HCT116 (cell line): ENCODE results near the gene DOP1B. TPM values are rescaled to one million over a fixed set of nuclear protein-coding genes. Genes with fewer than 3 reads are reported as not detected.

ENCODE experiments used
- ATAC-seq: fragments of 200-7000 bp; cut with Tn5 transposase; 2 replicates; pipeline ENCODE4 v1.9.1; 2020; ENCODE audit warnings: mild to moderate bottlenecking, moderate library complexity
- BruUV-seq: library from RNA; stranded (reverse); fragments of 400-500 nt; replicated peaks from 2 replicates; lab custom pipeline; 2021; lab: Mats Ljungman, UMichigan
- CTCF ChIA-PET: fragments of 300-600 bp; sonication (Branson Sonifier 250); formaldehyde crosslinking; loops from one replicate; lab custom pipeline; 2021; ENCODE audit warnings: antibody characterized with exemption; lab: Charles Lee
- POLR2A ChIA-PET: fragments of 300-600, 350-600 bp; sonication (Branson Sonifier 250); formaldehyde crosslinking; loops from one replicate; lab custom pipeline; 2021; ENCODE audit warnings: antibody characterized with exemption; lab: Charles Lee
- RAD21 ChIA-PET, 2 experiments: fragments of 300-600 bp; sonication (Branson Sonifier 250); formaldehyde crosslinking; loops; one replicate each; lab custom pipeline; 2023; ENCODE audit warnings: low total read pairs in 2 of 2; ENCODE audit not compliant: uncharacterized antibody in 2 of 2, unreplicated experiment in 2 of 2, low non-redundant PET in 1 of 2; lab: Charles Lee
- DNase-seq: peaks from one replicate; pipeline ENCODE4 v3.0.0-alpha.2; 2010; ENCODE audit warnings: low read depth, low spot score
- H2AFZ ChIP-seq: fragments of 200-600 bp; shearing (Covaris generic), sonication (generic); 2 replicates; pipeline ENCODE4 v1.6.1; 2017; ENCODE audit warnings: low read depth, mixed run types, mixed read lengths, antibody characterized with exemption, low read length; ENCODE audit not compliant: poor library complexity, severe bottlenecking
- H3K27ac ChIP-seq: 2 replicates; pipeline ENCODE4 v1.5.1; 2012; ENCODE audit warnings: low read depth, low read length
- H3K27me3 ChIP-seq: fragments of 200-600 bp; sonication (generic); 2 replicates; pipeline ENCODE4 v1.6.1; 2016; ENCODE audit warnings: mixed run types, low read length, mixed read lengths; ENCODE audit not compliant: insufficient read depth
- H3K36me3 ChIP-seq, 2 experiments: fragments of 200-500 bp in 1 of 2; fragments of 200-600 bp in 1 of 2; sonication (Bioruptor generic) in 1 of 2; sonication (generic) in 1 of 2; 2 replicates each; pipeline versions ENCODE4 v1.5.1 to v1.6.1; 2014 to 2016; ENCODE audit warnings: low read length in 2 of 2, inconsistent platforms in 1 of 2, mixed read lengths in 1 of 2, mixed run types in 1 of 2; ENCODE audit not compliant: insufficient read depth in 2 of 2, control insufficient read depth in 1 of 2
- H3K4me1 ChIP-seq, 2 experiments: fragments of 200-600 bp in 1 of 2; sonication (generic) in 1 of 2; 2 replicates each; pipeline versions ENCODE4 v1.5.1 to v1.6.1; 2012 to 2017; ENCODE audit warnings: low read length in 2 of 2, inconsistent platforms in 1 of 2, mild to moderate bottlenecking in 1 of 2, mixed read lengths in 1 of 2, mixed run types in 1 of 2, moderate library complexity in 1 of 2; ENCODE audit not compliant: insufficient read depth in 2 of 2, control insufficient read depth in 1 of 2
- H3K4me2 ChIP-seq: fragments of 200-600 bp; sonication (generic); 2 replicates; pipeline ENCODE4 v1.6.1; 2017; ENCODE audit warnings: mixed run types, low read length, mixed read lengths
- H3K4me3 ChIP-seq, 2 experiments: fragments of 200-600 bp in 1 of 2; sonication (generic) in 1 of 2; replicated peaks in 1 of 2; 2 replicates each; pipeline ENCODE4 v1.5.1; 2011 to 2016; ENCODE audit warnings: low read length in 2 of 2, control low read depth in 1 of 2, low read depth in 1 of 2, mild to moderate bottlenecking in 1 of 2, mixed read lengths in 1 of 2, mixed run types in 1 of 2
- H3K79me2 ChIP-seq: fragments of 200-600 bp; sonication (generic); 2 replicates; pipeline ENCODE4 v1.6.1; 2017; ENCODE audit warnings: mild to moderate bottlenecking, mixed run types, low read length, moderate library complexity, mixed read lengths; ENCODE audit not compliant: insufficient read depth
- H3K9ac ChIP-seq: fragments of 200-600 bp; sonication (generic); 2 replicates; pipeline ENCODE4 v1.6.1; 2016; ENCODE audit warnings: low read length, mixed read lengths
- H3K9me2 ChIP-seq: fragments of 200-600 bp; sonication (generic), shearing (Covaris generic); 2 replicates; pipeline ENCODE4 v1.6.1; 2017; ENCODE audit warnings: mixed run types, mild to moderate bottlenecking, moderate library complexity; ENCODE audit not compliant: insufficient read depth
- H3K9me3 ChIP-seq, 2 experiments: fragments of 200-500 bp in 1 of 2; fragments of 200-600 bp in 1 of 2; sonication (Bioruptor generic) in 1 of 2; sonication (generic) in 1 of 2; 2 replicates each; pipeline ENCODE4 v1.6.1; 2014 to 2017; ENCODE audit warnings: low read length in 2 of 2, mixed read lengths in 2 of 2, inconsistent platforms in 1 of 2, low read depth in 1 of 2, mild to moderate bottlenecking in 1 of 2, mixed run types in 1 of 2, moderate library complexity in 1 of 2; ENCODE audit not compliant: control insufficient read depth in 1 of 2, insufficient read depth in 1 of 2
- H4K20me1 ChIP-seq: fragments of 200-600 bp; sonication (generic), shearing (Covaris generic); 2 replicates; pipeline ENCODE4 v1.6.1; 2017; ENCODE audit warnings: mixed run types, mild to moderate bottlenecking, moderate library complexity; ENCODE audit not compliant: insufficient read depth
- CBX3 ChIP-seq: IDR thresholded peaks from 2 replicates; pipeline ENCODE4 v1.6.1; 2012; ENCODE audit warnings: low read depth
- CEBPB ChIP-seq: IDR thresholded peaks from 2 replicates; pipeline ENCODE4 v1.6.1; 2012; ENCODE audit warnings: low read depth
- EZH2 ChIP-seq: fragments of 200-600 bp; sonication (generic); IDR thresholded peaks from 2 replicates; pipeline ENCODE4 v1.6.1; 2017; ENCODE audit warnings: antibody characterized with exemption, mixed run types
- FOSL1 ChIP-seq: IDR thresholded peaks from 2 replicates; pipeline ENCODE4 v1.6.1; 2012; ENCODE audit warnings: low read depth
- JUND ChIP-seq: IDR thresholded peaks from 2 replicates; pipeline ENCODE4 v1.6.1; 2012
- POLR2A ChIP-seq: IDR thresholded peaks from 2 replicates; pipeline ENCODE4 v1.7.0; 2011; ENCODE audit warnings: borderline replicate concordance; ENCODE audit not compliant: insufficient read depth, insufficient read length; ENCODE audit errors: extremely low read depth
- SIN3A ChIP-seq: IDR thresholded peaks from 2 replicates; pipeline ENCODE4 v1.6.1; 2012; ENCODE audit warnings: low read depth
- SP1 ChIP-seq: IDR thresholded peaks from 2 replicates; pipeline ENCODE4 v1.6.1; 2012; ENCODE audit warnings: low read depth
- TCF7L2 ChIP-seq: IDR thresholded peaks from 2 replicates; pipeline ENCODE4 v1.7.0; 2011; ENCODE audit warnings: borderline replicate concordance, inconsistent platforms; ENCODE audit not compliant: insufficient read depth, insufficient read length; ENCODE audit errors: extremely low read depth
- YY1 ChIP-seq: IDR thresholded peaks from 2 replicates; pipeline ENCODE4 v1.6.1; 2011; ENCODE audit warnings: low read length, low read depth, moderate library complexity, mild to moderate bottlenecking; ENCODE audit not compliant: insufficient replicate concordance; ENCODE audit errors: extremely low read depth
- ZFX ChIP-seq: fragments of 450-650 bp; IDR thresholded peaks from 2 replicates; pipeline ENCODE4 v1.6.1; 2017
- intact Hi-C: fragments of 100-400 bp; cut with micrococcal nuclease; formaldehyde crosslinking; loops from 2 replicates; pipeline ENCODE4 v1.10.0; 2022
- total RNA-seq: library from RNA; stranded (reverse); gene quantifications from one replicate; pipeline ENCODE4 v1.2.1, GENCODE V29; 2021; ENCODE audit not compliant: unreplicated experiment
- TF ChIP-seq, protein P1 (sequence below): IDR thresholded peaks from 2 replicates; pipeline ENCODE4 v1.6.1; 2011; ENCODE audit warnings: mild to moderate bottlenecking, low read length, moderate library complexity; ENCODE audit not compliant: insufficient replicate concordance; ENCODE audit errors: extremely low read depth
- TF ChIP-seq, protein P2 (sequence below), 3 experiments: fragments of 200-600 bp in 1 of 3; sonication (generic) in 1 of 3; IDR thresholded peaks in 2 of 3; conservative IDR thresholded peaks in 1 of 3; 2 replicates each; pipeline ENCODE4 v1.5.1; 2012 to 2017; ENCODE audit warnings: low read depth in 2 of 3, low read length in 2 of 3, antibody characterized with exemption in 1 of 3, borderline replicate concordance in 1 of 3, control low read depth in 1 of 3, mild to moderate bottlenecking in 1 of 3, mixed read lengths in 1 of 3, mixed run types in 1 of 3, moderate library complexity in 1 of 3; ENCODE audit not compliant: insufficient read depth in 1 of 3
- TF ChIP-seq, protein P3 (sequence below): IDR thresholded peaks from 2 replicates; pipeline ENCODE4 v1.6.1; 2012
- TF ChIP-seq, protein P4 (sequence below): IDR thresholded peaks from 2 replicates; pipeline ENCODE4 v1.6.1; 2012
- TF ChIP-seq, protein P5 (sequence below): IDR thresholded peaks from 2 replicates; pipeline ENCODE4 v1.6.1; 2012; ENCODE audit warnings: low read depth

DOP1B gene
- total RNA-seq, 1 experiment from 2014 or later, result 15.4 TPM

DNA sequence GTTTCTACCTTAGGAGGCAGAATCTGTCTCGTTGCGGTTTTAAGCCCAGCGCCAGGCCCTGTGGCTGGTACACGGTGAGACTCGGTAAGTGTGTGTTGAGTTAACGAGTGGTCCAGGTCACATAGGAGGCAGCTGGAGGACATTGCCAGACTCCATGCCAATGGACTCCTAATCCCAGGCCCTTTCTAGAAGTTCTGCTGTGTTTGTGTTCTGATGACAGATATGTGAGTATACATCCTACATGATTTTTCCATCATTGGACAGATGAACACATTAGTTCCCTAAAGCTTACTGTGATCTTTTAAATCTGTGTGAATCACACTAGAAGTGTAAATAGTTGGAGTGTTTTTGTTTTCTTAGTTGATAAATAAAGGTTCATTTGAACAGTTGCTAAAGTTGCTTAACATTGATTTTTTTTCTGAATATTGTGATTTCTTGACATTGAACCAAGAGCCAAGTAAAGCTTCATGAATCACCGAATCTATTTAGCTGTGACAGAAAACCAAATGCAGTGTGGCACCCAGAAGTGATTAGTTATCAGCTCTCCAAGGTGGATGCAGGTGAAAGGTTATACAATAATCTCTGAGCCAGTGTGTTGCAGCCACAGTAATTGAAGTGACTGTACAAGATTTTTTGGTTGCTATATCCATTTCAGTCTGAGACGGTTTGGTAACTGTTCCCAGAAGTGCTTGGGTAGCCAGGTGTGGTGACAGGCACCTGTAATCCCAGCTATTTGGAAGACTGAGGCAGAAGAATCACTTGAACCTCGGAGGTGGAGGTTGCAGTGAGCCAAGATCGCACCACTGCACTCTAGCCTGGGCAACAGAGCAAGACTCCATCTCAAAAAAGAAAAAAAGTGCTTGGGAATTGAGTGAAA, 46.3 kb downstream of the DOP1B start:
- Histone ChIP-seq H3K9ac (peak overlapping the region; percentile 0), H2AFZ (no peak overlapping the region), H3K27me3 (no peaks in the 10 kb centered on the region), H3K27ac (peak overlapping the region; percentile 51; the same call in 1 of the 2 replicates), H3K4me2 (peak overlapping the region; percentile 72), H3K4me3 (peak overlapping the region in 1 of 2 experiments; percentile 27; a peak in 1 of 4 replicates), H3K36me3 (no peaks in the 10 kb centered on the region), H3K79me2 (no peaks in the 10 kb centered on the region), H3K9me3 (no peaks in the 10 kb centered on the region), H3K4me1 (peaks cover 33 to 43% of the 10 kb centered on the region in 2 experiments), H3K9me2 (no peaks in the 10 kb centered on the region), H4K20me1 (no peaks in the 10 kb centered on the region)
- ChIA-PET RAD21 (interaction anchor here in 1 of 2 experiments (0.9 kb wide), 1 partner anchor 61 kb away, joined by 3 read pairs; no protein-coding TSS in a partner anchor), CTCF (interaction anchor here (1.1 to 1.2 kb wide), 2 partner anchors 15 to 50 kb away, joined by 3 to 4 read pairs; no protein-coding TSS in a partner anchor), POLR2A (interaction anchor here (0.8 to 1.6 kb wide), 2 partner anchors 9 to 47 kb away, joined by 3 to 7 read pairs; no protein-coding TSS in a partner anchor)
- BruUV-seq, result no TSS peak
- intact Hi-C loops, result no loop called here
- ATAC-seq (peak; percentile 53), DNase-seq (no peak)
- TF ChIP-seq, protein P1, sequence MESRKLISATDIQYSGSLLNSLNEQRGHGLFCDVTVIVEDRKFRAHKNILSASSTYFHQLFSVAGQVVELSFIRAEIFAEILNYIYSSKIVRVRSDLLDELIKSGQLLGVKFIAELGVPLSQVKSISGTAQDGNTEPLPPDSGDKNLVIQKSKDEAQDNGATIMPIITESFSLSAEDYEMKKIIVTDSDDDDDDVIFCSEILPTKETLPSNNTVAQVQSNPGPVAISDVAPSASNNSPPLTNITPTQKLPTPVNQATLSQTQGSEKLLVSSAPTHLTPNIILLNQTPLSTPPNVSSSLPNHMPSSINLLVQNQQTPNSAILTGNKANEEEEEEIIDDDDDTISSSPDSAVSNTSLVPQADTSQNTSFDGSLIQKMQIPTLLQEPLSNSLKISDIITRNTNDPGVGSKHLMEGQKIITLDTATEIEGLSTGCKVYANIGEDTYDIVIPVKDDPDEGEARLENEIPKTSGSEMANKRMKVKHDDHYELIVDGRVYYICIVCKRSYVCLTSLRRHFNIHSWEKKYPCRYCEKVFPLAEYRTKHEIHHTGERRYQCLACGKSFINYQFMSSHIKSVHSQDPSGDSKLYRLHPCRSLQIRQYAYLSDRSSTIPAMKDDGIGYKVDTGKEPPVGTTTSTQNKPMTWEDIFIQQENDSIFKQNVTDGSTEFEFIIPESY, result no peak
- TF ChIP-seq, protein P2, sequence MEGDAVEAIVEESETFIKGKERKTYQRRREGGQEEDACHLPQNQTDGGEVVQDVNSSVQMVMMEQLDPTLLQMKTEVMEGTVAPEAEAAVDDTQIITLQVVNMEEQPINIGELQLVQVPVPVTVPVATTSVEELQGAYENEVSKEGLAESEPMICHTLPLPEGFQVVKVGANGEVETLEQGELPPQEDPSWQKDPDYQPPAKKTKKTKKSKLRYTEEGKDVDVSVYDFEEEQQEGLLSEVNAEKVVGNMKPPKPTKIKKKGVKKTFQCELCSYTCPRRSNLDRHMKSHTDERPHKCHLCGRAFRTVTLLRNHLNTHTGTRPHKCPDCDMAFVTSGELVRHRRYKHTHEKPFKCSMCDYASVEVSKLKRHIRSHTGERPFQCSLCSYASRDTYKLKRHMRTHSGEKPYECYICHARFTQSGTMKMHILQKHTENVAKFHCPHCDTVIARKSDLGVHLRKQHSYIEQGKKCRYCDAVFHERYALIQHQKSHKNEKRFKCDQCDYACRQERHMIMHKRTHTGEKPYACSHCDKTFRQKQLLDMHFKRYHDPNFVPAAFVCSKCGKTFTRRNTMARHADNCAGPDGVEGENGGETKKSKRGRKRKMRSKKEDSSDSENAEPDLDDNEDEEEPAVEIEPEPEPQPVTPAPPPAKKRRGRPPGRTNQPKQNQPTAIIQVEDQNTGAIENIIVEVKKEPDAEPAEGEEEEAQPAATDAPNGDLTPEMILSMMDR (IDR thresholded peaks at IDR 0.05 in 2 of 3, conservative IDR thresholded peaks at IDR 0.05 in 1 of 3; ENCODE audit: borderline replicate concordance in 1 of 3, insufficient read depth in 1 of 3, low read depth in 2 of 3, low read length in 2 of 3), result no peak
- TF ChIP-seq FOSL1, result no peak
- TF ChIP-seq POLR2A, result no peak
- no peak for TF ChIP-seq CBX3
- TF ChIP-seq ZFX, result no peak
- TF ChIP-seq SIN3A, result no peak
- no peak for TF ChIP-seq EZH2
- TF ChIP-seq, protein P3, sequence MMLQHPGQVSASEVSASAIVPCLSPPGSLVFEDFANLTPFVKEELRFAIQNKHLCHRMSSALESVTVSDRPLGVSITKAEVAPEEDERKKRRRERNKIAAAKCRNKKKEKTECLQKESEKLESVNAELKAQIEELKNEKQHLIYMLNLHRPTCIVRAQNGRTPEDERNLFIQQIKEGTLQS, result no peak
- no peak for TF ChIP-seq CEBPB
- TF ChIP-seq TCF7L2, result no peak
- TF ChIP-seq, protein P4, sequence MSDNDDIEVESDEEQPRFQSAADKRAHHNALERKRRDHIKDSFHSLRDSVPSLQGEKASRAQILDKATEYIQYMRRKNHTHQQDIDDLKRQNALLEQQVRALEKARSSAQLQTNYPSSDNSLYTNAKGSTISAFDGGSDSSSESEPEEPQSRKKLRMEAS, result no peak
- TF ChIP-seq JUND, result no peak
- TF ChIP-seq SP1, result no peak
- no peak for TF ChIP-seq YY1
- TF ChIP-seq, protein P5, sequence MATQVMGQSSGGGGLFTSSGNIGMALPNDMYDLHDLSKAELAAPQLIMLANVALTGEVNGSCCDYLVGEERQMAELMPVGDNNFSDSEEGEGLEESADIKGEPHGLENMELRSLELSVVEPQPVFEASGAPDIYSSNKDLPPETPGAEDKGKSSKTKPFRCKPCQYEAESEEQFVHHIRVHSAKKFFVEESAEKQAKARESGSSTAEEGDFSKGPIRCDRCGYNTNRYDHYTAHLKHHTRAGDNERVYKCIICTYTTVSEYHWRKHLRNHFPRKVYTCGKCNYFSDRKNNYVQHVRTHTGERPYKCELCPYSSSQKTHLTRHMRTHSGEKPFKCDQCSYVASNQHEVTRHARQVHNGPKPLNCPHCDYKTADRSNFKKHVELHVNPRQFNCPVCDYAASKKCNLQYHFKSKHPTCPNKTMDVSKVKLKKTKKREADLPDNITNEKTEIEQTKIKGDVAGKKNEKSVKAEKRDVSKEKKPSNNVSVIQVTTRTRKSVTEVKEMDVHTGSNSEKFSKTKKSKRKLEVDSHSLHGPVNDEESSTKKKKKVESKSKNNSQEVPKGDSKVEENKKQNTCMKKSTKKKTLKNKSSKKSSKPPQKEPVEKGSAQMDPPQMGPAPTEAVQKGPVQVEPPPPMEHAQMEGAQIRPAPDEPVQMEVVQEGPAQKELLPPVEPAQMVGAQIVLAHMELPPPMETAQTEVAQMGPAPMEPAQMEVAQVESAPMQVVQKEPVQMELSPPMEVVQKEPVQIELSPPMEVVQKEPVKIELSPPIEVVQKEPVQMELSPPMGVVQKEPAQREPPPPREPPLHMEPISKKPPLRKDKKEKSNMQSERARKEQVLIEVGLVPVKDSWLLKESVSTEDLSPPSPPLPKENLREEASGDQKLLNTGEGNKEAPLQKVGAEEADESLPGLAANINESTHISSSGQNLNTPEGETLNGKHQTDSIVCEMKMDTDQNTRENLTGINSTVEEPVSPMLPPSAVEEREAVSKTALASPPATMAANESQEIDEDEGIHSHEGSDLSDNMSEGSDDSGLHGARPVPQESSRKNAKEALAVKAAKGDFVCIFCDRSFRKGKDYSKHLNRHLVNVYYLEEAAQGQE, result no peak
